ENCODE data around the gene TUBB. TPM values are rescaled to one million over a fixed set of nuclear protein-coding genes. Genes with fewer than 3 reads are reported as not detected.
"Not testable (repeated sequence)": the region's sequence is repeated elsewhere in the genome, so short reads cannot be mapped to it uniquely, and the experiment has no call there.

Gene TUBB
- total RNA-seq, 1 experiment from 2014 or later = 1,642 TPM

- H3K27me3 ChIP-seq (replicated peaks) = no peaks in the 10 kb centered on the region; the same call in 1 of the 2 replicates
- H3K4me1 ChIP-seq (replicated peaks) = peaks cover 51% of the 10 kb centered on the region
- peaks cover 51% of the 10 kb centered on the region for H3K36me3 ChIP-seq
Measured at GRCh38 chr6:30719356-30719755, 796 bp upstream of the TUBB start.

GRCh38 chr6:30720738-30721197 is 616 bp downstream of the TUBB start:
- H3K27ac ChIP-seq = peak overlapping the region; percentile 93
- H3K4me1 ChIP-seq (replicated peaks) = peaks cover 63% of the 10 kb centered on the region
- H3K9me3 ChIP-seq (replicated peaks) = peaks cover 3% of the 10 kb centered on the region; the same call in 1 of the 2 replicates
- DNase-seq (ENCODE audit: low read depth in 1 of 2, low spot score in 2 of 2) = peak in 1 of 2 experiments; percentile 75
- peak overlapping the region; percentile 78 for H3K4me3 ChIP-seq
- H3K27me3 ChIP-seq (replicated peaks) = no peaks in the 10 kb centered on the region; the same call in 1 of the 2 replicates
- H3K36me3 ChIP-seq = peaks cover 59% of the 10 kb centered on the region

More at GRCh38 chr6:30719356-30719755, 796 bp upstream of the TUBB start:
- no peak for DNase-seq (ENCODE audit: low read depth in 1 of 2, low spot score in 2 of 2)
- Histone ChIP-seq H3K27ac (peak overlapping the region; percentile 58), H3K9me3 (replicated peaks) (no peaks in the 10 kb centered on the region; the same call in 1 of the 2 replicates), H3K4me3 (peak overlapping the region; percentile 78)

- peak overlapping the region; percentile 78 for H3K4me3 ChIP-seq
- no peaks in the 10 kb centered on the region; the same call in 1 of the 2 replicates for H3K27me3 ChIP-seq (replicated peaks)
- H3K4me1 ChIP-seq (replicated peaks) = peaks cover 63% of the 10 kb centered on the region
- peak; percentile 89 to 92 for DNase-seq (ENCODE audit: low read depth in 1 of 2, low spot score in 2 of 2)
- peak overlapping the region; percentile 93 for H3K27ac ChIP-seq
- H3K36me3 ChIP-seq = peaks cover 61% of the 10 kb centered on the region
- H3K9me3 ChIP-seq (replicated peaks) = peaks cover 5% of the 10 kb centered on the region; the same call in 1 of the 2 replicates
Measured at GRCh38 chr6:30721198-30722024, 1.3 kb downstream of the TUBB start.

GRCh38 chr6:30722025-30722279 is 1.8 kb downstream of the TUBB start:
- H3K9me3 ChIP-seq (replicated peaks); H3K27me3 ChIP-seq (replicated peaks); DNase-seq (ENCODE audit: low read depth in 1 of 2, low spot score in 2 of 2): not testable (repeated sequence)
- H3K4me3 ChIP-seq = peak overlapping the region; percentile 78
- H3K36me3 ChIP-seq = peaks cover 64% of the 10 kb centered on the region
- H3K4me1 ChIP-seq (replicated peaks) = peaks cover 58% of the 10 kb centered on the region
- peak overlapping the region; percentile 64 for H3K27ac ChIP-seq

GRCh38 chr6:30722280-30723112 is 2.3 kb downstream of the TUBB start:
- H3K9me3 ChIP-seq (replicated peaks) = peaks cover 5% of the 10 kb centered on the region; the same call in 1 of the 2 replicates
- no peaks in the 10 kb centered on the region; the same call in 1 of the 2 replicates for H3K27me3 ChIP-seq (replicated peaks)
- H3K27ac ChIP-seq = peak overlapping the region; percentile 64; the same call in 1 of the 2 replicates
- peak; percentile 81 to 83 for DNase-seq (ENCODE audit: low read depth in 1 of 2, low spot score in 2 of 2)
- peak overlapping the region; percentile 78 for H3K4me3 ChIP-seq
- peaks cover 57% of the 10 kb centered on the region for H3K4me1 ChIP-seq (replicated peaks)
- H3K36me3 ChIP-seq = peaks cover 70% of the 10 kb centered on the region

GRCh38 chr6:30723159-30723842 is 3.1 kb downstream of the TUBB start:
- peak overlapping the region; percentile 78 for H3K4me3 ChIP-seq
- peaks cover 78% of the 10 kb centered on the region for H3K36me3 ChIP-seq
- not testable (repeated sequence) for H3K27ac ChIP-seq; H3K9me3 ChIP-seq (replicated peaks); DNase-seq (ENCODE audit: low read depth in 1 of 2, low spot score in 2 of 2); H3K27me3 ChIP-seq (replicated peaks)
- peaks cover 51% of the 10 kb centered on the region for H3K4me1 ChIP-seq (replicated peaks)

- not testable (repeated sequence) for H3K9me3 ChIP-seq (replicated peaks); DNase-seq (ENCODE audit: low read depth in 1 of 2, low spot score in 2 of 2); H3K27me3 ChIP-seq (replicated peaks); H3K4me3 ChIP-seq; H3K27ac ChIP-seq
- H3K4me1 ChIP-seq (replicated peaks) = peaks cover 43% of the 10 kb centered on the region
- peaks cover 86% of the 10 kb centered on the region for H3K36me3 ChIP-seq
Measured at GRCh38 chr6:30723843-30724741, 3.9 kb downstream of the TUBB start.

- no peak overlapping the region for H3K4me3 ChIP-seq
- DNase-seq (ENCODE audit: low read depth in 1 of 2, low spot score in 2 of 2) = peak in 1 of 2 experiments; percentile 43
- peaks cover 5% of the 10 kb centered on the region; the same call in 1 of the 2 replicates for H3K9me3 ChIP-seq (replicated peaks)
- peak overlapping the region; percentile 10; the same call in 1 of the 2 replicates for H3K27ac ChIP-seq
- peaks cover 37% of the 10 kb centered on the region for H3K4me1 ChIP-seq (replicated peaks)
- H3K27me3 ChIP-seq (replicated peaks) = no peaks in the 10 kb centered on the region; the same call in 1 of the 2 replicates
- H3K36me3 ChIP-seq = peaks cover 96% of the 10 kb centered on the region
Measured at GRCh38 chr6:30724906-30725667, 4.9 kb downstream of the TUBB start.

GRCh38 chr6:30725713-30726505 is 5.8 kb downstream of the TUBB start:
- Histone ChIP-seq H3K4me1 (replicated peaks) (peaks cover 37% of the 10 kb centered on the region), H3K27me3 (replicated peaks) (no peaks in the 10 kb centered on the region; the same call in 1 of the 2 replicates), H3K4me3 (no peak overlapping the region), H3K27ac (peak overlapping the region; percentile 10; the same call in 1 of the 2 replicates), H3K36me3 (peaks cover 97% of the 10 kb centered on the region), H3K9me3 (replicated peaks) (peaks cover 5% of the 10 kb centered on the region; the same call in 1 of the 2 replicates)
- peak; percentile 54 to 71 for DNase-seq (ENCODE audit: low read depth in 1 of 2, low spot score in 2 of 2)

- H3K4me1 ChIP-seq (replicated peaks) = peaks cover 37% of the 10 kb centered on the region
Measured at GRCh38 chr6:30726506-30727413, 6.6 kb downstream of the TUBB start.

More at GRCh38 chr6:30726506-30727413, 6.6 kb downstream of the TUBB start:
- peaks cover 98% of the 10 kb centered on the region for H3K36me3 ChIP-seq
- no peak for DNase-seq (ENCODE audit: low read depth in 1 of 2, low spot score in 2 of 2)
- H3K9me3 ChIP-seq (replicated peaks) = peaks cover 5% of the 10 kb centered on the region; the same call in 1 of the 2 replicates
- H3K27ac ChIP-seq = peak overlapping the region; percentile 20; the same call in 1 of the 2 replicates
- no peak overlapping the region for H3K4me3 ChIP-seq
- H3K27me3 ChIP-seq (replicated peaks) = no peaks in the 10 kb centered on the region

Measured in SJSA1 (cell line).